Neuronal stem cell (in vitro differentiated cells): Measurements from ENCODE around the gene PHF12.
"Not testable (repeated sequence)": the region's sequence is repeated elsewhere in the genome, so short reads cannot be mapped to it uniquely, and the experiment has no call there.

ENCODE experiments used
- DNase-seq: peaks from one replicate; pipeline ENCODE4 v3.0.0-alpha.2; 2013; ENCODE audit warnings: low spot score
- H2AFZ ChIP-seq: one replicate; pipeline ENCODE4 v1.6.1; 2013; ENCODE audit warnings: mild to moderate bottlenecking, low read length, inconsistent platforms
- H2AK5ac ChIP-seq: 2 replicates; pipeline ENCODE4 v1.6.1; 2013; ENCODE audit warnings: low read depth, mild to moderate bottlenecking, inconsistent platforms, low read length, moderate library complexity, mixed read lengths
- H2BK120ac ChIP-seq: 2 replicates; pipeline ENCODE4 v1.6.1; 2013; ENCODE audit warnings: low read depth, mild to moderate bottlenecking, inconsistent platforms, low read length, moderate library complexity, mixed read lengths
- H2BK12ac ChIP-seq: one replicate; pipeline ENCODE4 v1.6.1; 2013; ENCODE audit warnings: low read length, inconsistent platforms
- H2BK15ac ChIP-seq: 2 replicates; pipeline ENCODE4 v1.6.1; 2013; ENCODE audit warnings: mild to moderate bottlenecking, low read length, inconsistent platforms, mixed read lengths
- H2BK5ac ChIP-seq: one replicate; pipeline ENCODE4 v1.6.1; 2013; ENCODE audit warnings: inconsistent platforms, mild to moderate bottlenecking, low read length, moderate library complexity
- H3K14ac ChIP-seq: one replicate; pipeline ENCODE4 v1.6.1; 2013; ENCODE audit warnings: low read length, inconsistent platforms
- H3K18ac ChIP-seq: 2 replicates; pipeline ENCODE4 v1.6.1; 2013; ENCODE audit warnings: low read length, inconsistent platforms
- H3K23ac ChIP-seq: 2 replicates; pipeline ENCODE4 v1.6.1; 2013; ENCODE audit warnings: low read depth, mild to moderate bottlenecking, mixed read lengths, low read length, inconsistent platforms; ENCODE audit not compliant: poor library complexity
- H3K27ac ChIP-seq: replicated peaks from 3 replicates; pipeline ENCODE4 v1.5.1; 2013; ENCODE audit warnings: low read length, inconsistent platforms
- H3K27me3 ChIP-seq, 3 experiments: 2 replicates each; pipeline ENCODE4 v1.6.1; 2013; ENCODE audit warnings: low read length in 3 of 3, mild to moderate bottlenecking in 2 of 3, inconsistent platforms in 1 of 3, low read depth in 1 of 3, mixed read lengths in 1 of 3, moderate library complexity in 1 of 3; ENCODE audit not compliant: control insufficient read depth in 3 of 3, insufficient read depth in 3 of 3
- H3K36me3 ChIP-seq, 2 donors: replicated peaks in 1 of 2; 2 replicates each; pipeline ENCODE4 v1.6.1; 2013; ENCODE audit warnings: low read length in 2 of 2; ENCODE audit not compliant: control insufficient read depth in 2 of 2, insufficient read depth in 2 of 2
- H3K4ac ChIP-seq: 2 replicates; pipeline ENCODE4 v1.6.1; 2013; ENCODE audit warnings: inconsistent platforms, mild to moderate bottlenecking, low read length, moderate library complexity
- H3K4me1 ChIP-seq, 2 donors: 1 replicate in 1 of 2; 2 replicates in 1 of 2; pipeline ENCODE4 v1.6.1; 2013; ENCODE audit warnings: low read length in 2 of 2, low read depth in 1 of 2; ENCODE audit not compliant: control insufficient read depth in 2 of 2, insufficient read depth in 1 of 2
- H3K4me2 ChIP-seq: one replicate; pipeline ENCODE4 v1.6.1; 2013; ENCODE audit warnings: mild to moderate bottlenecking, low read length, inconsistent platforms; ENCODE audit not compliant: insufficient read depth, poor library complexity, severe bottlenecking
- H3K4me3 ChIP-seq, 2 donors: 2 replicates each; pipeline ENCODE4 v1.5.1; 2013; ENCODE audit warnings: low read length in 2 of 2, mild to moderate bottlenecking in 2 of 2, inconsistent platforms in 1 of 2, moderate library complexity in 1 of 2
- H3K79me1 ChIP-seq: one replicate; pipeline ENCODE4 v1.6.1; 2013; ENCODE audit warnings: low read depth, mild to moderate bottlenecking, inconsistent platforms, low read length, moderate library complexity
- H3K9ac ChIP-seq: one replicate; pipeline ENCODE4 v1.6.1; 2013; ENCODE audit warnings: mild to moderate bottlenecking, low read depth, low read length, inconsistent platforms; ENCODE audit not compliant: poor library complexity
- H3K9me3 ChIP-seq, 2 donors: replicated peaks in 1 of 2; 2 replicates each; pipeline versions ENCODE3 to v1.6.1; 2013; ENCODE audit warnings: low read length in 2 of 2, mild to moderate bottlenecking in 2 of 2, inconsistent platforms in 1 of 2, low read depth in 1 of 2, mixed read lengths in 1 of 2, moderate library complexity in 1 of 2; ENCODE audit not compliant: control insufficient read depth in 2 of 2, insufficient read depth in 1 of 2
- H4K8ac ChIP-seq: one replicate; pipeline ENCODE4 v1.6.1; 2013; ENCODE audit warnings: low read depth, mild to moderate bottlenecking, inconsistent platforms, low read length, moderate library complexity
- H4K91ac ChIP-seq: one replicate; pipeline ENCODE4 v1.6.1; 2013; ENCODE audit warnings: low read length, low read depth, mild to moderate bottlenecking, inconsistent platforms; ENCODE audit not compliant: poor library complexity
- WGBS, 2 donors: extraction: QIAGEN DNeasy Blood & Tissue Kit; methylation state at CpG; one replicate each; pipeline ENCODE4 v1.1.7; 2013; ENCODE audit warnings: missing lambda C conversion rate in 2 of 2, mixed read lengths in 1 of 2; ENCODE audit not compliant: insufficient read length in 2 of 2, insufficient replicate concordance in 1 of 2; ENCODE audit errors: extremely low coverage in 2 of 2; 5-methylcytosine and 5-hydroxymethylcytosine counted together

PHF12 gene

DNA sequence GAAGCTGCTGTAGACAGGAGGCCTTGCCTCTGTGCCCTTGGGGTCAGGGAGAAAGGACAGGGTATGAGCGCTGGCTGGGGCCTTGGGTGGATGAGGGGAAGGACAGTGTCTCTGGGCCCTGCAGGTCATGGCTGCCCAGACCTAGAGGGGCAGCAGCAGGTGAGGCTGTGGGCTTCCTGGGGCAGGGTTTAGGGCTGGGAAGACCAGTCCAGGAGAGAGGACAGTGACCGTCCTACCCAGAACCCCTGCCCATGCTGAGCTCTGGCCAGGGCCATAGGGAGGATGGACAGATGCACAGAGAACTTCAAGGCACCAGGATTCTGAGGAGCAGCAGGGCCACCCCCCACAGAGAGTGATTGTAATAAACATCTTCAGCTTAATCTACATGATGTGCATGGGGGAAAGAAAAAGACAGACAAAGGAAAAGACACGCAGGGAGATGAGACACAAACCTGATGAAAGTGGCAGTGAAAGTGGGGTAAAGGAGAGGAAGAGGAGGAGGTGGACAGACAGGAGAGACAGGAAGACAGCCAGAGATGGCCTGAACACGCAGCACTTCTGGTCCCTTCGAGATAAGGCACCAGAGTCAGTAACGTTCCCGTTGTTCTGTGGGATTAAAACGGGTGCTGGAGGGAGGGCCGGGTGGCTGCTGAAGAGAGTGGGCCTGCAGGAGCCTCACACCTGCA is 71.3 kb downstream of the PHF12 start:
- peak overlapping the region in 1 of 2 donors; percentile 26 for H3K4me3 ChIP-seq
- no peak overlapping the region for H2BK5ac ChIP-seq
- no CpG with 5 or more reads among the region's 9 CpGs for WGBS, 2 donors

DNA sequence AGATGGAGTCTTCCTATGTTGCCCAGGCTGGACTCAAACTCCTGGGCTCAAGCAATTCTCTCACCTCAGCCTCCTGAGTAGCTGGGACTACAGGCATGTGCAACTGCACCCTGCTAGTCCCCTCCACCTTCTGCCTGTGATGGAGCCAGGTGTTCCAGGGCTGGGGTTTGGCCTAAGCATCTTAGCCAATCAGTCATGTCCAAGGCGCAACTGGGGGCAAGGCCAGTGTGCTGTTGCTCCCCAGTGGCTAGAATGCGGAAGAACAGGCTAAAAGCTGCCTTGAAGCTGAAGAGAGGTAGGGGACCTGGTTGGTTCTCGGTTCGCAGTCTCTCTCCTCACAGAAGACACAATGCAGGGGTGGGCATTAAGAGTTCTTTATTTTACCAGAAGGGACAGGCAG is 72.3 kb downstream of the PHF12 start:
- Histone ChIP-seq H3K4me1 (no peaks in the 10 kb centered on the region), H2BK5ac (peak overlapping the region; percentile 26), H3K4ac (no peak overlapping the region), H3K23ac (no peak overlapping the region), H2BK15ac (no peak overlapping the region), H2BK12ac (no peak overlapping the region), H2BK120ac (no peak overlapping the region), H3K4me2 (no peak overlapping the region), H3K4me3 (no peak overlapping the region), H3K18ac (no peak overlapping the region), H3K14ac (no peak overlapping the region), H3K27ac (no peak overlapping the region), H3K79me1 (no peaks in the 10 kb centered on the region), H4K91ac (no peak overlapping the region), H3K9me3 (no peaks in the 10 kb centered on the region), H4K8ac (no peak overlapping the region), H3K36me3 (peaks cover 41 to 61% of the 10 kb centered on the region in 2 donors), H2AK5ac (no peak overlapping the region), H3K9ac (no peak overlapping the region), H3K27me3 (no peaks in the 10 kb centered on the region), H2AFZ (no peak overlapping the region)
- no CpG with 5 or more reads among the region's 4 CpGs for WGBS, 2 donors
- DNase-seq: no peak

More for the DNA sequence above, 71.3 kb downstream of the PHF12 start:
- H3K27me3 ChIP-seq: no peaks in the 10 kb centered on the region
- no peak overlapping the region for H3K27ac ChIP-seq
- H3K79me1 ChIP-seq: no peaks in the 10 kb centered on the region
- DNase-seq: no peak
- H2BK15ac ChIP-seq: no peak overlapping the region
- H2BK120ac ChIP-seq: no peak overlapping the region
- peaks cover 47 to 71% of the 10 kb centered on the region in 2 donors for H3K36me3 ChIP-seq
- H2BK12ac ChIP-seq: no peak overlapping the region
- no peak overlapping the region for H3K9ac ChIP-seq
- no peak overlapping the region for H2AFZ ChIP-seq
- no peak overlapping the region for H4K91ac ChIP-seq
- no peak overlapping the region for H4K8ac ChIP-seq
- no peaks in the 10 kb centered on the region for H3K4me1 ChIP-seq
- H3K23ac ChIP-seq: peak overlapping the region; percentile 68
- no peak overlapping the region for H3K14ac ChIP-seq
- H3K9me3 ChIP-seq: no peaks in the 10 kb centered on the region
- no peak overlapping the region for H3K4ac ChIP-seq
- no peak overlapping the region for H3K4me2 ChIP-seq
- no peak overlapping the region for H3K18ac ChIP-seq
- H2AK5ac ChIP-seq: no peak overlapping the region

DNA sequence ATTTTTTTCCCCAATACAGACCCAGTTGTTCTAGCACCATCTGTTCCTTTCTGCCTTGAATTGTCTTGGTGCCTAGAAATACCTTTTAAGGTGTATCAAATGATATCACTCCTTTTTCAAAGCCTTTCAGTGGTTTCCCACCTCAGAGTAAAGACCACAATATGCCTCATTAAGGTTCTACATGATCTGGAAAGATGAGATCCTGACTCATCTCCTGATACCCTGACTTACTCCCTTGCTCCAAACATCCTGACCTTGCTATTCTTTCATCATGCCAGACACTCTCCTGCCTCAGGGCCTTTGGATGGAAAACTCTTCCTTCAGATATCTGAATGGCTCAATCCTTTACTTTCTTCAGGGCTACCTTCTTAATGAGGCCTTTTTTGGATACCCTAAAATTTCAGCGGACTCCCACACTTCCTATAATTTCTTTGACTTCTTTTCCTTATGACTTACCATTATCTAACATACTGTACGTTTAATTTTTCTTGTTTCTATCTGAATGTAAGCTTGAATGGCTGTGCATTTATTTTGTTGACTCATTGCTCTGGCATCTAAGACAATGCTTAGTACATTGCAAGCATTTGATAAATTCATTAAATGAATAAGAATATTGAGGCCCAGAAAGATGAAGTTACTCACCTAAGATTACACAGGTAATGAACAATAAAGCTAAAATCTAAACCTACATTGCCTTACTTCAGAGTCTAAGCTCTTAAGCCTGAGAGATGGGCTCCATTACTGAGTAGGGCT is 73.0 kb downstream of the PHF12 start:
- no peak overlapping the region for H3K14ac ChIP-seq
- H3K4ac ChIP-seq: no peak overlapping the region
- no peak overlapping the region for H4K91ac ChIP-seq
- no CpG with 5 or more reads among the region's 2 CpGs for WGBS, 2 donors
- no peak overlapping the region for H3K4me3 ChIP-seq
- no peak overlapping the region for H2BK15ac ChIP-seq
- H2BK120ac ChIP-seq: no peak overlapping the region
- H3K4me1 ChIP-seq: no peaks in the 10 kb centered on the region
- H3K9me3 ChIP-seq: no peaks in the 10 kb centered on the region
- no peak overlapping the region for H3K9ac ChIP-seq
- no peak overlapping the region for H3K18ac ChIP-seq
- H2BK5ac ChIP-seq: no peak overlapping the region
- H2AFZ ChIP-seq: no peak overlapping the region
- no peak overlapping the region for H2BK12ac ChIP-seq
- H3K36me3 ChIP-seq: peaks cover 40 to 54% of the 10 kb centered on the region in 2 donors
- H2AK5ac ChIP-seq: no peak overlapping the region
- H3K23ac ChIP-seq: no peak overlapping the region
- H3K4me2 ChIP-seq: no peak overlapping the region
- DNase-seq: no peak
- no peaks in the 10 kb centered on the region for H3K79me1 ChIP-seq
- H3K27ac ChIP-seq: no peak overlapping the region
- H4K8ac ChIP-seq: no peak overlapping the region
- no peaks in the 10 kb centered on the region for H3K27me3 ChIP-seq

DNA sequence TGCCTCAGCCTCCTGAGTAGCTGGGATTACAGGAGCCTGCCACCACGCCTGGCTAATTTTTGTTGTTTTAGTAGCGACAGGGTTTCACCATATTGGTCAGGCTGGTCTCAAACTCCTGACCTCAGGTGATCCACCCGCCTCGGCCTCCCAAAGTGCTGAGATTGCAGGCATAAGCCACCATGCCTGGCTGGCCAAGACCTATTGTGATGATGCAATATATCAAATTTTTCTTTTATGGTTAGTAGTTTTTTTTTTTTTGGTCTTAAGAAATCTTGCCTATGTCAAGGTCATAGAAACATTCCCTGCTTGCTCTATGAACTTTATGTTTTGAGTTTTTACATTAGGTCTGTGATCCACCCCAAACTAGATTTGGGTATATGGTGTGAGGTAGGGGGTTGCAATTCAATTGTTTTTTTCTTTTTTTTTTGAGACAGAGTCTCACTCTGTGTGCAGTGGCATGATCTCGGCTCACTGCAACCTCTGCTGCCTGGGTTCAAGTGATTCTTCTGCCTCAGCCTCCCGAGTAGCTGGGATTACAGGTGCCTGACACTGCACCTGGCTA is 74.1 kb downstream of the PHF12 start:
- not testable (repeated sequence) for H3K18ac ChIP-seq
- no CpG with 5 or more reads among the region's 6 CpGs for WGBS, 2 donors

More for the DNA sequence above, 74.1 kb downstream of the PHF12 start:
- not testable (repeated sequence) for H3K4me1 ChIP-seq, H2BK5ac ChIP-seq, H3K4ac ChIP-seq, H2BK12ac ChIP-seq, H3K27ac ChIP-seq, H3K79me1 ChIP-seq, H3K9me3 ChIP-seq, H3K27me3 ChIP-seq, H3K4me2 ChIP-seq, H2AK5ac ChIP-seq, H3K4me3 ChIP-seq, H4K8ac ChIP-seq, H2BK120ac ChIP-seq, H2BK15ac ChIP-seq, H2AFZ ChIP-seq, H3K14ac ChIP-seq, H4K91ac ChIP-seq, H3K9ac ChIP-seq, H3K23ac ChIP-seq, DNase-seq
- H3K36me3 ChIP-seq: peaks cover 31 to 43% of the 10 kb centered on the region in 2 donors
